Activated CD8-positive, alpha-beta memory T cell treated with anti-CD3 and anti-CD28 coated beads for 36 hours (primary cell): ENCODE measurements around the gene EVX2. TPM values are rescaled to one million over a fixed set of nuclear protein-coding genes. Genes with fewer than 3 reads are reported as not detected.

Source experiments
- total RNA-seq, 2 experiments: library from RNA; stranded (reverse); gene quantifications; one replicate each; pipeline ENCODE4 v1.2.3, GENCODE V29; 2021

Gene EVX2
- total RNA-seq, 2 experiments from 2014 or later = not detected

Other genes with a start within 250 kb of the EVX2 start
- gene LNPK, start 81.7 kb downstream of the EVX2 start, total RNA-seq = 10 to 100 TPM; 38.3 to 42.9 TPM
- gene HOXD13, start 8.8 kb upstream of the EVX2 start, total RNA-seq = not detected
- not detected for gene HOXD12, start 15.8 kb upstream of the EVX2 start, total RNA-seq
- gene HOXD11, start 23.3 kb upstream of the EVX2 start, total RNA-seq = not detected
- gene HOXD10, start 32.8 kb upstream of the EVX2 start, total RNA-seq = not detected
- not detected for gene HOXD9, start 38.8 kb upstream of the EVX2 start, total RNA-seq
- not detected for gene HOXD8, start 45.7 kb upstream of the EVX2 start, total RNA-seq
- gene HOXD4, start 67.6 kb upstream of the EVX2 start, total RNA-seq = not detected
- not detected for gene HOXD3, start 73.3 kb upstream of the EVX2 start, total RNA-seq
- not detected for gene HOXD1, start 104.7 kb upstream of the EVX2 start, total RNA-seq
- 10 to 100 TPM; 27.4 to 28.6 TPM for gene MTX2, start 185.5 kb upstream of the EVX2 start, total RNA-seq